H1 (cell line): ENCODE data around the gene DIS3L.

Experiments used
- CBX5 ChIP-seq: fragments of 300-800, 300-1000 bp; sonication (generic); IDR thresholded peaks from 2 replicates; pipeline ENCODE4 v1.7.1; 2016; ENCODE audit warnings: antibody characterized with exemption, low read length, low read depth
- CTCF ChIP-seq, 3 experiments: IDR thresholded peaks; 1 replicate in 2 of 3; 2 replicates in 1 of 3; pipeline versions ENCODE4 v1.5.1 to v1.6.1; 2011; ENCODE audit warnings: low read length in 3 of 3, mild to moderate bottlenecking in 3 of 3, inconsistent platforms in 2 of 3, low read depth in 1 of 3, moderate library complexity in 1 of 3; ENCODE audit not compliant: insufficient read depth in 1 of 3; ENCODE audit errors: control extremely low read depth in 1 of 3
- EP300 ChIP-seq, 2 experiments: IDR thresholded peaks; 1 replicate in 1 of 2; 2 replicates in 1 of 2; pipeline ENCODE4 v1.6.1; 2011 to 2012; ENCODE audit warnings: low read depth in 2 of 2, low read length in 2 of 2, mild to moderate bottlenecking in 2 of 2, borderline replicate concordance in 1 of 2, inconsistent platforms in 1 of 2, moderate library complexity in 1 of 2
- HDAC2 ChIP-seq, 2 experiments: fragments of 300-600 bp in 1 of 2; sonication (generic) in 1 of 2; IDR thresholded peaks; 2 replicates each; pipeline ENCODE4 v1.6.1; 2011 to 2012; ENCODE audit warnings: low read depth in 2 of 2, low read length in 2 of 2, mild to moderate bottlenecking in 2 of 2, moderate library complexity in 2 of 2, borderline replicate concordance in 1 of 2, inconsistent platforms in 1 of 2
- JUND ChIP-seq: IDR thresholded peaks from 2 replicates; pipeline ENCODE4 v1.6.1; 2011; ENCODE audit warnings: mild to moderate bottlenecking, improper control_type of control experiment, low read length
- MAFK ChIP-seq: IDR thresholded peaks from 2 replicates; pipeline ENCODE4 v1.6.1; 2012; ENCODE audit warnings: low read depth, mild to moderate bottlenecking, improper control_type of control experiment, low read length
- MAX ChIP-seq: IDR thresholded peaks from 2 replicates; pipeline ENCODE4 v1.6.1; 2012; ENCODE audit warnings: inconsistent platforms
- POLR2A ChIP-seq, 2 experiments: IDR thresholded peaks; 1 replicate in 1 of 2; 2 replicates in 1 of 2; pipeline ENCODE4 v1.6.1; 2011; ENCODE audit warnings: low read depth in 2 of 2, low read length in 2 of 2, mild to moderate bottlenecking in 2 of 2; ENCODE audit errors: control extremely low read depth in 1 of 2
- POLR2AphosphoS5 ChIP-seq: IDR thresholded peaks from 2 replicates; pipeline ENCODE4 v1.6.1; 2011; ENCODE audit warnings: low read depth, low read length
- RFX5 ChIP-seq: IDR thresholded peaks from 2 replicates; pipeline ENCODE4 v1.6.1; 2011; ENCODE audit warnings: low read depth, low read length, improper control_type of control experiment, borderline replicate concordance
- RXRA ChIP-seq: IDR thresholded peaks from 2 replicates; pipeline ENCODE4 v1.6.1; 2011; ENCODE audit warnings: low read depth, mild to moderate bottlenecking, low read length, moderate library complexity; ENCODE audit not compliant: insufficient read depth
- YY1 ChIP-seq: IDR thresholded peaks from 2 replicates; pipeline ENCODE4 v1.6.1; 2011; ENCODE audit warnings: low read depth, mild to moderate bottlenecking, low read length

- TF ChIP-seq YY1 (no peak), MAX (no peak), CTCF (IDR thresholded peaks at IDR 0.05; ENCODE audit: control extremely low read depth in 1 of 3, insufficient read depth in 1 of 3, low read depth in 1 of 3, low read length in 3 of 3) (no peak), HDAC2 (IDR thresholded peaks at IDR 0.05; ENCODE audit: borderline replicate concordance in 1 of 2, low read depth in 2 of 2, low read length in 2 of 2) (no peak), EP300 (IDR thresholded peaks at IDR 0.05; ENCODE audit: borderline replicate concordance in 1 of 2, low read depth in 2 of 2, low read length in 2 of 2) (no peak), CBX5 (no peak), RFX5 (no peak), MAFK (no peak), POLR2AphosphoS5 (no peak), POLR2A (IDR thresholded peaks at IDR 0.05; ENCODE audit: control extremely low read depth in 1 of 2, low read depth in 2 of 2, low read length in 2 of 2) (no peak), RXRA (no peak), JUND (no peak)
These were observed 69.4 kb downstream of the DIS3L start for GRCh38 chr15:66362776-66363175.
